Duodenal mucosa (tissue), 2 donors: Measurements from ENCODE around the gene SCUBE1.

ENCODE experiments used
- H3K27ac ChIP-seq: one replicate; pipeline ENCODE4 v1.7.0; 2013; ENCODE audit warnings: low read depth, low read length
- H3K27me3 ChIP-seq, 2 donors: one replicate each; pipeline ENCODE4 v1.7.0; 2013; ENCODE audit warnings: low read length in 2 of 2, control low read depth in 1 of 2; ENCODE audit not compliant: insufficient read depth in 2 of 2, control insufficient read depth in 1 of 2
- H3K36me3 ChIP-seq, 2 donors: one replicate each; pipeline ENCODE4 v1.7.0; 2013; ENCODE audit warnings: low read length in 2 of 2, control low read depth in 1 of 2; ENCODE audit not compliant: insufficient read depth in 2 of 2, control insufficient read depth in 1 of 2
- H3K4me1 ChIP-seq, 2 donors: one replicate each; pipeline ENCODE4 v1.7.0; 2013; ENCODE audit warnings: low read length in 2 of 2, control low read depth in 1 of 2; ENCODE audit not compliant: insufficient read depth in 2 of 2, control insufficient read depth in 1 of 2
- H3K4me3 ChIP-seq, 2 donors: one replicate each; pipeline ENCODE4 v1.7.0; 2013; ENCODE audit warnings: low read length in 2 of 2, low read depth in 1 of 2
- H3K9ac ChIP-seq, 2 donors: one replicate each; pipeline ENCODE4 v1.7.0; 2013; ENCODE audit warnings: low read length in 2 of 2, low read depth in 1 of 2
- H3K9me3 ChIP-seq, 2 donors: one replicate each; pipeline ENCODE4 v1.7.0; 2013; ENCODE audit warnings: low read length in 2 of 2, control low read depth in 1 of 2; ENCODE audit not compliant: control insufficient read depth in 1 of 2

Gene SCUBE1

DNA sequence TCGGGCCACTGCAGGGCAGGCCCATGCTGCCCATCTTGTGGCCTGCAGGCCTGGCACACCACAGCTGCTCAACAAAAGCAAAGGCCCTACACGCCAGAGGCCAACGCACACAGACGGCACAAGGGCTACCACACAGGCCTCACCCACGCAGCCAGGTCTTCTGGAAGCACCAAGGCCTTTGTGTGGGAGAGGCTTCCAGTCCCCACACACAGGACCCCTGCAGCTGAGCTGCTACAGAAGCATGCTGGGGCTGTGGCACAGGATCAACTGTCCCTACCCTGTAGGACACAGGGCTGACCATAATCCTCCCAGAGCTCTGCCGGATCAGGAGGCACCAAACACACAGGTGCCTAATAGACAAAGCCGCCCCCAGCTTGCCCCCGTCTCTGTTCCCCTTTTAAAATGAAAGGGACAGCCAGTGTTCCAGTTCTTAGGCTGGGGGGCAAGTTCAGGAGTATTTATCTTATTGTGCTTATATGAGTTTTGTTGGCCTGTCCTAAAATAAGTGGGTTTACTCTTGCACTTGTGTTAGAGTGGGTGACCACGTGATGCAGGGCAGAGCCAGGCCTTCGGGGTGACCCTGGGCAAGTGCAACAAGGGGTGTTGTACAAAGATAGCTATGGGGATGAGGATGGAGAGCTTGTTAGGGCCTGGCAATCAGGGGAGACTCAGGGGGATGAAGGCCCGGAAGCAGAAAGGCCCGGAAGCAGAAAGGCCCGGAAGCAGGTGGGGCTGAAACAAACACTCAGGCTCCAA is 161.7 kb downstream of the SCUBE1 start:
- H3K27ac ChIP-seq, result no peak overlapping the region
- H3K4me3 ChIP-seq, result no peak overlapping the region
- H3K27me3 ChIP-seq, result no peaks in the 10 kb centered on the region
- H3K9ac ChIP-seq, result no peak overlapping the region
- H3K4me1 ChIP-seq, result peaks cover 5 to 7% of the 10 kb centered on the region in 2 donors
- H3K9me3 ChIP-seq, result no peaks in the 10 kb centered on the region
- peaks cover 11 to 46% of the 10 kb centered on the region in 2 donors for H3K36me3 ChIP-seq

DNA sequence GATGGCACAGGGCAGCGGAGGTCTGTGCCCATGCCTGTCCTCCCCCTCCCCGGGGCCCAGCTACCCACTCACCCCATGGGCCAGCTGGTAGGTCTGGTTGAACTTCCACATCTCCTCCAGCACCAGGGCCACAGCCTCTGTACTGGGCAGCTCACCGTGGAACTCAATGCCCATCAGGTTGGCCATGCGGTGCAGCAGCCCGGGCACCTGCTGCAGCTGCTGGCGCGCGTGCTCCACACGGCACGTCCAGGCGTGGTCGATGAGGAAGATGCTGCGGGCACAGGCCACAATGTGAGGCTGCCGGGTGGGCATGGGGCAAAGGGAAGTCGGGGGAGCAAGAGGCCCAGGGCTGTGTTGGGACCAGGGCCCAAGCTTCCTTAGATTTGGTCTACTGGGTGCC is 162.5 kb downstream of the SCUBE1 start:
- Histone ChIP-seq H3K4me1 (peaks cover 3 to 5% of the 10 kb centered on the region in 2 donors), H3K36me3 (peaks cover 11 to 51% of the 10 kb centered on the region in 2 donors), H3K9me3 (no peaks in the 10 kb centered on the region), H3K27ac (no peak overlapping the region), H3K4me3 (no peak overlapping the region), H3K9ac (no peak overlapping the region), H3K27me3 (no peaks in the 10 kb centered on the region)

DNA sequence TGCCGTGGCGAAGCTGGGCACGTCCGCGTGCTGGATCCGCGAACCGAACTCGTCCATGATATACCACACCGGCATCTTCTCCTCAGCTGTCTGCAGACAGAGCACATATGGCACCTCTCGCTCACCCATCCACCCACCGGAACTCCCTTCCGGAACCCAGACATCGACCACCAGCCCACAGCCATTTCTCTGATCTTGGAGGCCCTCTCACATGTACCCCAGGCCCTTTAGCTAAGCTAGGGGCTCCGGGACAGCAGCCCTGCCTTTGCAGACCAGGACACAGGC is 163.3 kb downstream of the SCUBE1 start:
- H3K36me3 ChIP-seq, result peaks cover 11 to 55% of the 10 kb centered on the region in 2 donors
- no peaks in the 10 kb centered on the region for H3K4me1 ChIP-seq
- H3K4me3 ChIP-seq, result no peak overlapping the region
- no peaks in the 10 kb centered on the region for H3K9me3 ChIP-seq
- no peaks in the 10 kb centered on the region for H3K27me3 ChIP-seq
- no peak overlapping the region for H3K9ac ChIP-seq
- H3K27ac ChIP-seq, result no peak overlapping the region

DNA sequence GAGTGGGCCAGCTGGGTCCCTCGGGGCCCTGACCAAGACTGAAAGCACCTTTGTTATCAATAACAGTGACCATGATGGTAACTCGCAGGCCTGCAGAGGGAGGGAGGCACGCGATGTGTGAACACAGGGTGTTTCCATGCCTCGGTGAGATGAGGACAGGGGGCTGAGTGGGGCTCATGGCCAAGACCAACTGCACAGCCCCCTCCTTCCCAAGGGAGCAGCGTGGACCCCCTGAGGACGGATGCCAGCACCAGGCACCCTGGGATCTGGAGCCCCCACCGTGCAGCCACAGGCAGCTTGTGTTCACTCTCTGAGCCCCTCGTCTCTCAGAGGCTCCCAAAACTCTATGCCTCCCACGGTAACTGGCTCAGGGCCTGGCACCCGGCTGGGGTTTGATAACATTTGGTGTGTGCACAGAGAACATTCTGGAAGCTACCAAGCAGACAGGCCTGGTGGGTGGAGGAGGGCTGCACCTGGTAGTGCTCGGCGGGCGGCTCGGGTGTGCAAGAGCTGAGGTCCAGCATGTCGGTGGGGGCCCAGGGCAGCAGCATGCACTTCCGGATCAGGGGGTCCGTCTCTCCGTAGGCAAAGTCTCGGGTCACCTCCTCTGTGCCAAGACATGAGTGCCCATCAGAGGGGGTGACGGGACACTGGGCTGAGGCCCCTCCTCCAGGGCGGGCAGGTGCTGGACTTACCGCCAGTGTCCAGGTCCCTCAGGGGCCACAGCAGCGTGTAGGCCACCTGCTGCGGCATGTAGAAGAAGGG is 163.8 kb downstream of the SCUBE1 start:
- no peaks in the 10 kb centered on the region for H3K9me3 ChIP-seq
- no peaks in the 10 kb centered on the region for H3K4me1 ChIP-seq
- H3K27me3 ChIP-seq, result no peaks in the 10 kb centered on the region
- H3K27ac ChIP-seq, result no peak overlapping the region
- no peak overlapping the region for H3K9ac ChIP-seq
- peaks cover 16 to 60% of the 10 kb centered on the region in 2 donors for H3K36me3 ChIP-seq
- no peak overlapping the region for H3K4me3 ChIP-seq

DNA sequence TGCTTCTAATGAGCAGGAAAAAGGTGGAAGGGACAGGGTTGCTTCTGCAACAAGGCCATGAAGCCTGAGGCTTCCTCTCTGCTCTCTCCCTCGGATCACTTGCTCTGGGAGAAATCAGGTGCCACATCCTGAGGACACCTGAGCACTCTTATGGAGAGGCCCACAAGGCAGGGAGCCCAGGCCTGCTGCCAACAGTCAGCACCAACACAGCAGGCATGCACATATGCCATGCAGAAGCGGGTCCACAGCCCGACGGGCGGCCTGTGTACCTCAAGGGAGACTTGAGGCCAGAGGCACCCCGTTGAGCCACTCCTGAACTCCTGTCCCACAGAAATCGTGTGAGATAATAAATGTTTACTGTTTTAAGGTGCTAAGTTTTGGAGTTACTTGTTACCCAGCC is 165.7 kb downstream of the SCUBE1 start:
- H3K27me3 ChIP-seq, result no peaks in the 10 kb centered on the region

DNA sequence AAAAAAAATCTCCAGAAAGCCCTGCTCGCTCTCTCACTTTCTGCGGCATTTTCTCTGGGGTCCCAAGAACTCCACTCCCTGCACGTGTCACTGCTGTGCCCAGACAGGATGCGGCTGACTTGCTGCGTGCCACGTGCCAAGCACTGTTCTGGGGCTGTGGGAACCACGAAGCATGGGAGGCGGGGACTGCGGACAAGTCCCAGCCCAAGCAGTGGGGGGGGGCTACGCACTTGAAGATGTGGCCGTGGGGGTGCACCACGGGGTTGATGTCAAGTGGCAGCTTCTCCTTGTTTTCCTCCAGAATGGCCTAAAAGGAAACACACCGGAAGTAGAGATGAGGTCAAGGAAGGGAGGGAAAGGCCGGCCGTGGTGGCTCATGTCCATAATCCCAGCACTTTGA is 167.1 kb downstream of the SCUBE1 start:
- Histone ChIP-seq H3K27ac (no peak overlapping the region), H3K36me3 (peaks cover 15 to 71% of the 10 kb centered on the region in 2 donors), H3K4me3 (no peak overlapping the region), H3K9me3 (no peaks in the 10 kb centered on the region), H3K4me1 (peaks cover 7 to 11% of the 10 kb centered on the region in 2 donors), H3K27me3 (no peaks in the 10 kb centered on the region), H3K9ac (no peak overlapping the region)

More for the DNA sequence above, 165.7 kb downstream of the SCUBE1 start:
- no peak overlapping the region for H3K4me3 ChIP-seq
- H3K36me3 ChIP-seq, result peaks cover 19 to 72% of the 10 kb centered on the region in 2 donors
- no peak overlapping the region for H3K27ac ChIP-seq
- no peaks in the 10 kb centered on the region for H3K4me1 ChIP-seq
- no peak overlapping the region for H3K9ac ChIP-seq
- H3K9me3 ChIP-seq, result no peaks in the 10 kb centered on the region

DNA sequence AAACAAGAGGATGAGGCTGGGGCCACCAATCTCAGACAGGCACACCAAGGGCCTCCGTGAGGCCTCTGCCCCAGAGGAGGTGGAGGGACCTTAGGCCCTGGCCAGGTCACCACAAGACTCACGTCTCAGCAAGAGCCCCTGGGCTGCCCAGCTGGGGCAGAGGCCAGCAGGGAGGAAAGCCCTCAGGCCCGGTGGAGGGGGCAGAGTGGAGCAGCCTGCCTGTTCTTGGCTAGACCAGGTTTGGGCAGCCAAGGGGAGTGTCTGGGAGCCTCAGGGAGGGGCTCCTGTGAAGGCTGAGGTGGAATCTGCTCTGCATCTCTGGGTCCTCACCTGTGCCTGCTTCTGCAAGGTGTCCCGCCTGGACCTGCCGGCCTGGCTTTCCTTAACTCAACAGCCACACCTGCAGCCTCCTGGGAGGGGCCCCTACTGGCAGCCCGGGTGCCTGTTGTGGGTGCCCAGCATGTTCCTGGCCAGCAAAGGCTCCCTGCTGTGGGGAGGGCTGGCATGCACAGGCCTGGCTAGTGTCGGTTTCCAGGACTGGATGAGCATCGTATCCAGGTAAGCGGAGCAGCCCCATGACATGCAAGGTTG is 168.1 kb downstream of the SCUBE1 start:
- H3K9ac ChIP-seq, result no peak overlapping the region
- H3K4me1 ChIP-seq, result peaks cover 12 to 13% of the 10 kb centered on the region in 2 donors
- H3K27ac ChIP-seq, result no peak overlapping the region
- H3K36me3 ChIP-seq, result peaks cover 14 to 71% of the 10 kb centered on the region in 2 donors
- H3K27me3 ChIP-seq, result no peaks in the 10 kb centered on the region
- H3K9me3 ChIP-seq, result no peaks in the 10 kb centered on the region
- H3K4me3 ChIP-seq, result no peak overlapping the region

DNA sequence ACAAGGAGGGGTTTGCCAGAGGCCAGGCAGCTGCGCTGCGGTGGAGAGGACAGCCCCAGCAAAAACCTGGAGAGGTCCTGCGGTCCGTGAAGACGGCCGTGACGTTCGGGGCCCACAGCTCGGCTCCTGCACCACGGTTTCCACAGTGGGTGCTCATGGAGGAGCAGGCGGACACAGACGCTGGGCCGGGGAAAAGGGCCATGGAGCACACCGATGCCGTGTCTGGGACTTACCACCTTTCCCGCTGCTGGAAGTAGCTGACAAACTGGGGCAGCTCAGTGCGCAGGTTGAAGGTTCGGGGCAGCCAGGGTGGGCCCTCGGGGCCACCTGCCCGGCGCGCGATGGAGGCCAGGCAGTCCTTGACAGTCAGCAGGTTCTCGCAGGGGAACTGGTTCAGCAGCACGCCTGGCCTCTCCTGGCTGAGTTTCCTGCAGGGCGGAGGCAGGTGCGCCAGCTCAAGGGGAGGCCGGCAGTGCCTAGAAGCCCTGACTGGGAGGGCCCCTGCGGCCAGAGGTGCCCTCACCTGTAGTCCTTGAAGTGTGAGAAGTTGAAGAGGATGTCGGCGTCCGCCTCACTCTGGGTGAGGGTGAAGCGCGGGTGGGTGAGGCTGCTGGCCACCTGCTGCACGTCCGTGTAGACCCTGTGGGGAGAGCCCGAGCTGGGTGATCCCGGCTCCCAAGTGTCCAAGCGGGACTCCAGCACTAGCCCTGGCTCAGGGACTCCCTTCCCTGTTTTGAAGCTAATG is 169.0 kb downstream of the SCUBE1 start:
- H3K9me3 ChIP-seq, result no peaks in the 10 kb centered on the region
- no peak overlapping the region for H3K9ac ChIP-seq
- no peaks in the 10 kb centered on the region for H3K27me3 ChIP-seq
- H3K27ac ChIP-seq, result no peak overlapping the region
- H3K4me1 ChIP-seq, result peaks cover 12 to 13% of the 10 kb centered on the region in 2 donors
- H3K36me3 ChIP-seq, result peaks cover 10 to 70% of the 10 kb centered on the region in 2 donors
- no peak overlapping the region for H3K4me3 ChIP-seq

DNA sequence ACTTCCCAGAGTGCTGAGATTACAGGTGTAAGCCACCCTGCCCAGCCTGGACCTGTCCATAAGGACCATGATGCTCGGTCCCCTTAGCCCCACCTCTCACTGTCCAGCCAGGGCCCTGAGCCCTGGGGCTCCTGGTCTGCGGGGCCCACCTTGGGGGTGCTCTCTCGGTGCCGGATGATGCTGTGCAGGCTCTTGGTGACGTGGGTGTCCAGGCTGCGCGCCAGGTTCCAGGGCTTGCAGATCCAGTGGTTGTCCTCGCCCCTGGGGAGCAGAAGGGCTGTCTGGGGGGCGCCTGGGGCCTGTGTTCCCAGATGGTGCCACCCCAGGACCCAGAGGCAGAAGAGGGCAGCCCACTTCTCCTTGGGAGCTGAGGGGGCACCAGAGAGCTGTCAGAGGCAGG is 169.6 kb downstream of the SCUBE1 start:
- Histone ChIP-seq H3K27me3 (no peaks in the 10 kb centered on the region), H3K9ac (no peak overlapping the region), H3K27ac (no peak overlapping the region), H3K36me3 (peaks cover 8 to 64% of the 10 kb centered on the region in 2 donors), H3K4me1 (peaks cover 12 to 13% of the 10 kb centered on the region in 2 donors), H3K9me3 (no peaks in the 10 kb centered on the region), H3K4me3 (no peak overlapping the region)

DNA sequence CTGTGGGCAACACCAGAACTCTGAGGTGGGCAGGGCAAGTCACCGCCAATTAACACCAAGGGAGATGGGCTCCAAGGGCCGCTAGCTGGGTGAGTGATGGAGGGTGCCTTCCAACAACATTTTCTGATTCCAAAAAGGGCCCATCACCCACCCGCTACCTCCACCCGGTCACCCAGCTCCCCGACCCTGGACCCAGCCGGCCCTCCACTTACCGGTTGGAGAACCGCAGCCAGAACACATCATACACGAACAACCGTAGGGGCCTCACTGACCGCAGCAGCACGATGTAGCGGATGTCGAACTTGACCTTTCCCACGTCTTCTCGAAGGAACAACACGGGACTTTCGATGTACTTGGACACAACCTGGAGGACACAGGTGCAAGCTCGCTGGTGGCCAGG is 171.0 kb downstream of the SCUBE1 start:
- Histone ChIP-seq H3K4me3 (no peak overlapping the region), H3K36me3 (peaks cover 8 to 67% of the 10 kb centered on the region in 2 donors), H3K9ac (no peak overlapping the region), H3K9me3 (no peaks in the 10 kb centered on the region), H3K4me1 (peaks cover 12 to 13% of the 10 kb centered on the region in 2 donors), H3K27me3 (no peaks in the 10 kb centered on the region), H3K27ac (no peak overlapping the region)
